ENCODE results near the gene CERS6.

DNA sequence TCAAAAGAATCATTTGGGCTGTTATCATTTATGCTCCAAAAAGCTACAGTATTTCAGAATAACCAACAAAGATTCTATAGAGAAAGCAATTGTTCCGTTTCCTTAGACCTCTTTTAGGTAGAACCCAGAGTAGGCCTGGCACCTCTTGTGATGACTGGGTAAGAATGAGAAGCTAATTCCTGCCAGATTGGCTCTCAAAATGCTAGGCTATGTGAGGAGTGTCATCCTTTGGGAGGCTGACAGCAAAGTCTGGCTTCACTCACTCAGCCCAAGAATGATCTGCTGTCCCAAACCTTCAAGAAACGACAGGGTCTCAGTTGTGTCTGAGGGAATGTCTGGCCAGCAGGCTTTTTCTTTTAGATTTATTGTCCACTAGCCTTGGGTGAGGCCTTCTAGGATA is 4.5 kb downstream of the CERS6 start:
- TF ChIP-seq EZH2 (IDR thresholded peaks at IDR 0.05; ENCODE audit: borderline replicate concordance), result no peak
- TF ChIP-seq, protein P1, sequence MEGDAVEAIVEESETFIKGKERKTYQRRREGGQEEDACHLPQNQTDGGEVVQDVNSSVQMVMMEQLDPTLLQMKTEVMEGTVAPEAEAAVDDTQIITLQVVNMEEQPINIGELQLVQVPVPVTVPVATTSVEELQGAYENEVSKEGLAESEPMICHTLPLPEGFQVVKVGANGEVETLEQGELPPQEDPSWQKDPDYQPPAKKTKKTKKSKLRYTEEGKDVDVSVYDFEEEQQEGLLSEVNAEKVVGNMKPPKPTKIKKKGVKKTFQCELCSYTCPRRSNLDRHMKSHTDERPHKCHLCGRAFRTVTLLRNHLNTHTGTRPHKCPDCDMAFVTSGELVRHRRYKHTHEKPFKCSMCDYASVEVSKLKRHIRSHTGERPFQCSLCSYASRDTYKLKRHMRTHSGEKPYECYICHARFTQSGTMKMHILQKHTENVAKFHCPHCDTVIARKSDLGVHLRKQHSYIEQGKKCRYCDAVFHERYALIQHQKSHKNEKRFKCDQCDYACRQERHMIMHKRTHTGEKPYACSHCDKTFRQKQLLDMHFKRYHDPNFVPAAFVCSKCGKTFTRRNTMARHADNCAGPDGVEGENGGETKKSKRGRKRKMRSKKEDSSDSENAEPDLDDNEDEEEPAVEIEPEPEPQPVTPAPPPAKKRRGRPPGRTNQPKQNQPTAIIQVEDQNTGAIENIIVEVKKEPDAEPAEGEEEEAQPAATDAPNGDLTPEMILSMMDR (IDR thresholded peaks at IDR 0.05; ENCODE audit: poor library complexity), result no peak
